ENCODE measurements around the gene VSIG4.
"Not testable (repeated sequence)": the region's sequence is repeated elsewhere in the genome, so short reads cannot be mapped to it uniquely, and the experiment has no call there.

Gene VSIG4

GRCh38 chrX:65977161-65977560 lies 62.7 kb downstream of the VSIG4 start:
- DNase-seq (ENCODE audit: low read depth in 2 of 2): not testable (repeated sequence)

DNA sequence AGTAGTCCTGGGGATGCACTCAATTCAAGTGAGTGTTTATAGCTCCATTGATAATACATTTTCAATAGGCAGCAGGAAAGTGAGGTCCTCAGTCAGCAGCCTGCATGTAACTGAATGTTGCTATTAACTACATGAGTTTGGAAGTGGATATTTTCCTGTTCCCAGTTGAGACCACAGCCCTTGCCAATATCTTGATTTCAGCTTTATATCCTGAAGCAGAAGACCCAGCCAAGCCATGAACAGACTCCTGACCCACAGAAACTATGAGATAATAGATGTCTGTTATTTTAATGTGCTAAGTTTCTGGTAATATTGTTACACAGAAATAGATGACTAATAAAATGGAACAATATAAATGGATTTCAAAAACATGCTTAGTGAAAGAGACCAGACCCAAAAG lies 63.7 kb downstream of the VSIG4 start:
- no peak for DNase-seq (ENCODE audit: low read depth in 2 of 2)

DNA sequence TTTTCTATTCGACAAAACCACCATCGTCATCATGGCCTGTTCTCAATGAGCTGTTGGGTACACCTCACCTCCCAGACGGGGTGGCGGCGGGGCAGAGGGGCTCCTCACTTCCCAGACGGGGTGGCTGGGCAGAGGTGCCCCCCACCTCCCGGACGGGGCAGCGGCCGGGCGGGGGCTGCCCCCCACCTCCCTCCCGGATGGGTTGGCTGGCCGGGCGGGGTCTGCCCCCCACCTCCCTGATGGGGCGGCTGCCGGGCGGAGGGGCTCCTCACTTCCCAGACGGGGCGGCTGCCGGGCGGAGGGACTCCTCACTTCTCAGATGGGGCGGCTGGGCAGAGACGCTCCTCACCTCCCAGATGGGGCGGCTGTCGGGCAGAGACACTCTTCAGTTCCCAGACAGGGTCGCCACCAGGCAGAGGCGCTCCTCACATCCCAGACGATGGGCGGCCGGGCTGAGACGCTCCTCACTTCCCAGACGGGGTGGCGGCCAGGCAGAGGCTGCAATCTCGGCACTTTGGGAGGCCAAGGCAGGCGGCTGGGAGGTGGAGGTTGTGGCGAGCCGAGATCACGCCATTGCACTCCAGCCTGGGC lies 64.6 kb downstream of the VSIG4 start:
- not testable (repeated sequence) for DNase-seq (ENCODE audit: low read depth in 2 of 2)

Data from stimulated activated CD4-positive, alpha-beta T cell treated with anti-CD3 and anti-CD28 coated beads, Interleukin-4, amount 100 ng/mL, for 48 hours (primary cell).